ENCODE results near the gene NEXN. TPM values are rescaled to one million over a fixed set of nuclear protein-coding genes. Genes with fewer than 3 reads are reported as not detected.

Gene NEXN
- total RNA-seq, 1 experiment from 2014 or later: 1.4 TPM

DNA sequence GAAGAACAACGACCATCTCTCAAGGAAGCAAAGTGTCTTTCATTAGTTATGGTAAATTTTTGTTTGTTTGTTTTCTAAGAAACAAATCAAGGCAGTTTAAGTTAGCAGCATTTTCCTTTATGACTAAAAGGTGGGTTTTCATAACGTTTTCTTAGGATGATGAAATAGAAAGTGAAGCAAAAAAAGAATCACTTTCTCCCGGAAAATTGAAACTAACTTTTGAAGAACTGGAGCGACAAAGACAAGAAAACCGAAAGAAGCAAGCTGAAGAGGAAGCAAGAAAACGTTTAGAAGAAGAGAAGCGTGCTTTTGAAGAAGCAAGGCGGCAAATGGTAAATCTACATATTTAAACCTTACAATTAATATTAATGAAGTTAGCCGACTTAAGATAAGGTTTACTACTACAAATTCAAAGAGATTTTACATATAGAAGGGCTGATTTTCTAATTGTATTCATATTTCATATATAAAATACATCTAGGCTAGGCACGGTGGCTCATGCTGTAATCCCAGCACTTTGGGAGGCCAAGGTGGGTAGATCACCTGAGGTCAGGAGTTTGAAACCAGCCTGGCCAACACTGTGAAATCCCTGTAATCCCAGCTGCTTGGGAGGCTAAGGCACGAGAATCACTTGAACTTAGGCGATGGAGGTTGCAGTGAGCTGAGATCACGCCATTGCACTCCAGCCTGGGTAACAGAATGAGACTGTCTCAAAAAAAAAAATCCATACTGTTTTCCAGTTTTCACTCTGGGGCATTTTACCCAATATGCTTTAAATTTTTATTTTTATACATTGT is 38.3 kb downstream of the NEXN start (continued):
- TF ChIP-seq, protein P1, sequence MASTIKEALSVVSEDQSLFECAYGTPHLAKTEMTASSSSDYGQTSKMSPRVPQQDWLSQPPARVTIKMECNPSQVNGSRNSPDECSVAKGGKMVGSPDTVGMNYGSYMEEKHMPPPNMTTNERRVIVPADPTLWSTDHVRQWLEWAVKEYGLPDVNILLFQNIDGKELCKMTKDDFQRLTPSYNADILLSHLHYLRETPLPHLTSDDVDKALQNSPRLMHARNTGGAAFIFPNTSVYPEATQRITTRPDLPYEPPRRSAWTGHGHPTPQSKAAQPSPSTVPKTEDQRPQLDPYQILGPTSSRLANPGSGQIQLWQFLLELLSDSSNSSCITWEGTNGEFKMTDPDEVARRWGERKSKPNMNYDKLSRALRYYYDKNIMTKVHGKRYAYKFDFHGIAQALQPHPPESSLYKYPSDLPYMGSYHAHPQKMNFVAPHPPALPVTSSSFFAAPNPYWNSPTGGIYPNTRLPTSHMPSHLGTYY (CRISPR knock-in tag; IDR thresholded peaks at IDR 0.05): no peak
- TF ChIP-seq, protein P2, sequence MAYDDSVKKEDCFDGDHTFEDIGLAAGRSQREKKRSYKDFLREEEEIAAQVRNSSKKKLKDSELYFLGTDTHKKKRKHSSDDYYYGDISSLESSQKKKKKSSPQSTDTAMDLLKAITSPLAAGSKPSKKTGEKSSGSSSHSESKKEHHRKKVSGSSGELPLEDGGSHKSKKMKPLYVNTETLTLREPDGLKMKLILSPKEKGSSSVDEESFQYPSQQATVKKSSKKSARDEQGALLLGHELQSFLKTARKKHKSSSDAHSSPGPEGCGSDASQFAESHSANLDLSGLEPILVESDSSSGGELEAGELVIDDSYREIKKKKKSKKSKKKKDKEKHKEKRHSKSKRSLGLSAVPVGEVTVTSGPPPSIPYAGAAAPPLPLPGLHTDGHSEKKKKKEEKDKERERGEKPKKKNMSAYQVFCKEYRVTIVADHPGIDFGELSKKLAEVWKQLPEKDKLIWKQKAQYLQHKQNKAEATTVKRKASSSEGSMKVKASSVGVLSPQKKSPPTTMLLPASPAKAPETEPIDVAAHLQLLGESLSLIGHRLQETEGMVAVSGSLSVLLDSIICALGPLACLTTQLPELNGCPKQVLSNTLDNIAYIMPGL (CRISPR knock-in tag; IDR thresholded peaks at IDR 0.05): no peak

DNA sequence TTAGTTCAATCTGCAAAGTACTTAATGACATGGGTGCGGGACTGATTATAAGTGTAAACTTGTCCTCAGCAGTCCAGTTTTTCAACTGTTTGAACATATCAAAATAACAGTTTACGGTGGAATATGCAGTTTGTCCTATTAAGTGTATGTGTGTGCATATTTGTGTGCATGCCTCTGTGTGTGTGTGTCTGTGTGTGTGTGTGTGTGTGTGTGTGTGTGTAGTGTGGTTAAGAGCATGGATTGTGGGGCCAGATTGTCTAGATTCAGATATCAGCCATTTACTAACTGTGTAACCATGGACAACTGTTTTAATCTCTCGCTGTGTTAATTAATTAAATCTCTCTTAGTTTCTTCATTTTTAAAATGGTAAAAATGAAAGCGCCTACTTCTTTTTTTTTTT is 39.0 kb downstream of the NEXN start:
- DNase-seq (ENCODE audit: low spot score) (no peak), ATAC-seq (no peak)
- Mint-ChIP-seq H3K27me3 (ENCODE audit: low read depth) (no peaks in the 10 kb centered on the region), H3K9me3 (no peaks in the 10 kb centered on the region), H3K4me1 (no peaks in the 10 kb centered on the region), H3K36me3 (no peaks in the 10 kb centered on the region), H3K4me3 (no peak overlapping the region), H3K27ac (no peak overlapping the region)
- ChIA-PET POLR2A (no interaction called here), CTCF (no interaction called here)
- TF ChIP-seq ZBTB21 (CRISPR knock-in tag; IDR thresholded peaks at IDR 0.05; ENCODE audit: borderline replicate concordance) (no peak), JUN (CRISPR knock-in tag; IDR thresholded peaks at IDR 0.05) (no peak), ZNF232 (CRISPR knock-in tag; IDR thresholded peaks at IDR 0.05) (no peak), KAT7 (CRISPR knock-in tag; IDR thresholded peaks at IDR 0.05; ENCODE audit: borderline replicate concordance) (no peak), ZNF423 (CRISPR knock-in tag; IDR thresholded peaks at IDR 0.05) (no peak), SMAD3 (CRISPR knock-in tag; IDR thresholded peaks at IDR 0.05; ENCODE audit: borderline replicate concordance) (no peak), E2F1 (CRISPR knock-in tag; IDR thresholded peaks at IDR 0.05) (no peak)
- TF ChIP-seq, protein P3, sequence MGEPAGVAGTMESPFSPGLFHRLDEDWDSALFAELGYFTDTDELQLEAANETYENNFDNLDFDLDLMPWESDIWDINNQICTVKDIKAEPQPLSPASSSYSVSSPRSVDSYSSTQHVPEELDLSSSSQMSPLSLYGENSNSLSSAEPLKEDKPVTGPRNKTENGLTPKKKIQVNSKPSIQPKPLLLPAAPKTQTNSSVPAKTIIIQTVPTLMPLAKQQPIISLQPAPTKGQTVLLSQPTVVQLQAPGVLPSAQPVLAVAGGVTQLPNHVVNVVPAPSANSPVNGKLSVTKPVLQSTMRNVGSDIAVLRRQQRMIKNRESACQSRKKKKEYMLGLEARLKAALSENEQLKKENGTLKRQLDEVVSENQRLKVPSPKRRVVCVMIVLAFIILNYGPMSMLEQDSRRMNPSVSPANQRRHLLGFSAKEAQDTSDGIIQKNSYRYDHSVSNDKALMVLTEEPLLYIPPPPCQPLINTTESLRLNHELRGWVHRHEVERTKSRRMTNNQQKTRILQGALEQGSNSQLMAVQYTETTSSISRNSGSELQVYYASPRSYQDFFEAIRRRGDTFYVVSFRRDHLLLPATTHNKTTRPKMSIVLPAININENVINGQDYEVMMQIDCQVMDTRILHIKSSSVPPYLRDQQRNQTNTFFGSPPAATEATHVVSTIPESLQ (CRISPR knock-in tag; IDR thresholded peaks at IDR 0.05): no peak

GRCh38 chr1:77929806-77930205 is 41.4 kb downstream of the NEXN start:
- DNase-seq (ENCODE audit: low spot score): no peak
- H3K9me3 Mint-ChIP-seq: no peaks in the 10 kb centered on the region
- ATAC-seq: no peak
- H3K4me1 Mint-ChIP-seq: no peaks in the 10 kb centered on the region
- no peak overlapping the region for H3K27ac Mint-ChIP-seq
- ChIA-PET POLR2A (no interaction called here), CTCF (no interaction called here)
- no peaks in the 10 kb centered on the region for H3K36me3 Mint-ChIP-seq
- TF ChIP-seq ZNF396 (CRISPR knock-in tag; IDR thresholded peaks at IDR 0.05; ENCODE audit: borderline replicate concordance) (no peak), FOXK1 (CRISPR knock-in tag; IDR thresholded peaks at IDR 0.05) (no peak), ZNF232 (CRISPR knock-in tag; IDR thresholded peaks at IDR 0.05) (no peak), KAT7 (CRISPR knock-in tag; IDR thresholded peaks at IDR 0.05; ENCODE audit: borderline replicate concordance) (no peak), TEAD1 (CRISPR knock-in tag; IDR thresholded peaks at IDR 0.05) (no peak), ATF1 (CRISPR knock-in tag; IDR thresholded peaks at IDR 0.05) (no peak), ATF2 (CRISPR knock-in tag; IDR thresholded peaks at IDR 0.05; ENCODE audit: borderline replicate concordance, low read depth) (no peak), EMX1 (CRISPR knock-in tag; IDR thresholded peaks at IDR 0.05) (no peak), E2F1 (CRISPR knock-in tag; IDR thresholded peaks at IDR 0.05) (no peak), TP53 (CRISPR knock-in tag; IDR thresholded peaks at IDR 0.05) (no peak), IRF1 (CRISPR knock-in tag; IDR thresholded peaks at IDR 0.05) (no peak)
- TF ChIP-seq, protein P4, sequence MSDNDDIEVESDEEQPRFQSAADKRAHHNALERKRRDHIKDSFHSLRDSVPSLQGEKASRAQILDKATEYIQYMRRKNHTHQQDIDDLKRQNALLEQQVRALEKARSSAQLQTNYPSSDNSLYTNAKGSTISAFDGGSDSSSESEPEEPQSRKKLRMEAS (CRISPR knock-in tag; IDR thresholded peaks at IDR 0.05): no peak
- TF ChIP-seq, protein P5, sequence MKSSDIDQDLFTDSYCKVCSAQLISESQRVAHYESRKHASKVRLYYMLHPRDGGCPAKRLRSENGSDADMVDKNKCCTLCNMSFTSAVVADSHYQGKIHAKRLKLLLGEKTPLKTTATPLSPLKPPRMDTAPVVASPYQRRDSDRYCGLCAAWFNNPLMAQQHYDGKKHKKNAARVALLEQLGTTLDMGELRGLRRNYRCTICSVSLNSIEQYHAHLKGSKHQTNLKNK (CRISPR knock-in tag; IDR thresholded peaks at IDR 0.05): no peak
- H3K4me3 Mint-ChIP-seq: no peak overlapping the region
- no peaks in the 10 kb centered on the region for H3K27me3 Mint-ChIP-seq (ENCODE audit: low read depth)
